ENCODE measurements around the gene PEX16. TPM values are rescaled to one million over a fixed set of nuclear protein-coding genes. Genes with fewer than 3 reads are reported as not detected.

The PEX16 gene
- total and polyA plus RNA-seq, 9 of the 15 experiments (the other 6 are each of a cell fraction or from before 2014, with no cell fraction given): 1.5 to 43.9 (median 14.6) TPM

- TF ChIP-seq PRDM10 (IDR thresholded peaks at IDR 0.05; ENCODE audit: partially characterized antibody): no peak
- TF ChIP-seq MEIS2 (IDR thresholded peaks at IDR 0.05; ENCODE audit: partially characterized antibody): peak; percentile 37
- 0 out of 4 replicates have a peak, but pooled peaks of 1 of the 2 experiments have one; percentile 56 for TF ChIP-seq MAZ (CRISPR knock-in tag; conservative IDR thresholded peaks at IDR 0.05 in 1 of 2, IDR thresholded peaks at IDR 0.05 in 1 of 2)
- no peak for TF ChIP-seq FUS (optimal IDR thresholded peaks at IDR 0.05; ENCODE audit: low read depth, low read length)
- TF ChIP-seq CEBPG (CRISPR knock-in tag; IDR thresholded peaks at IDR 0.05): peak; percentile 21; the same call in 1 of the 2 replicates
- no peak for TF ChIP-seq CEBPG (tag; conservative IDR thresholded peaks at IDR 0.05 in 1 of 2, IDR thresholded peaks at IDR 0.05 in 1 of 2)
- peak; percentile 11; the same call in 1 of the 2 replicates for TF ChIP-seq JUN (IDR thresholded peaks at IDR 0.05; ENCODE audit: borderline replicate concordance, low read depth, low read length)
- TF ChIP-seq JUN (CRISPR knock-in tag; IDR thresholded peaks at IDR 0.05; ENCODE audit: borderline replicate concordance): no peak
- no peak for TF ChIP-seq KAT8 (IDR thresholded peaks at IDR 0.05; ENCODE audit: low read depth)
- TF ChIP-seq NR2C2 (CRISPR knock-in tag; IDR thresholded peaks at IDR 0.05): peak; percentile 30; the same call in 1 of the 2 replicates
- TF ChIP-seq NR2C2 (tag; IDR thresholded peaks at IDR 0.05): no peak
- TF ChIP-seq NRF1 (conservative IDR thresholded peaks at IDR 0.05 in 1 of 2, IDR thresholded peaks at IDR 0.05 in 1 of 2): peak in 1 of 2 experiments; percentile 27; a peak in 2 of 4 replicates
- TF ChIP-seq CTCF (IDR thresholded peaks at IDR 0.05 in 2 of 3, conservative IDR thresholded peaks at IDR 0.05 in 1 of 3; ENCODE audit: insufficient read depth in 2 of 3, low read depth in 1 of 3, low read length in 3 of 3): peak; percentile 83 to 89 (median 86)
- TF ChIP-seq HINFP (tag; conservative IDR thresholded peaks at IDR 0.05; ENCODE audit: low read depth): no peak
- TF ChIP-seq CTBP1 (IDR thresholded peaks at IDR 0.05; ENCODE audit: borderline replicate concordance): peak; percentile 36; the same call in 1 of the 2 replicates
- TF ChIP-seq THRA (IDR thresholded peaks at IDR 0.05): no peak
- no peak for TF ChIP-seq ZFX (CRISPR knock-in tag; IDR thresholded peaks at IDR 0.05)
Measured at GRCh38 chr11:45872651-45873356, 44.9 kb downstream of the PEX16 start (continued).

All from K562 (cell line).